Activated CD4-positive, alpha-beta memory T cell treated with anti-CD3 and anti-CD28 coated beads, Interleukin-2, amount 10 ng/mL, durations not matched to agents 7 days and 5 days (primary cell): ENCODE data around the gene COPS9. TPM values are rescaled to one million over a fixed set of nuclear protein-coding genes. Genes with fewer than 3 reads are reported as not detected.

Experiments used
- CTCF ChIA-PET: fragments of 350-600 bp; sonication (Branson Sonifier 250); formaldehyde crosslinking; loops from one replicate; lab custom pipeline; 2021; ENCODE audit warnings: antibody characterized with exemption, inconsistent platforms; lab: Charles Lee
- POLR2A ChIA-PET: fragments of 350-600 bp; sonication (Branson Sonifier 250); formaldehyde crosslinking; loops from one replicate; lab custom pipeline; 2021; ENCODE audit warnings: antibody characterized with exemption; lab: Charles Lee
- DNase-seq: peaks from one replicate; pipeline ENCODE4 v3.0.0-alpha.2; 2020
- H3K27ac Mint-ChIP-seq: one replicate; pipeline ENCODE4 v1.8.0; 2021; ENCODE audit warnings: mild to moderate bottlenecking, mixed read lengths
- H3K27me3 Mint-ChIP-seq: one replicate; pipeline ENCODE4 v1.8.0; 2021; ENCODE audit warnings: mixed read lengths
- H3K36me3 Mint-ChIP-seq: one replicate; pipeline ENCODE4 v1.8.0; 2021; ENCODE audit warnings: low read depth, mixed read lengths
- H3K4me1 Mint-ChIP-seq: one replicate; pipeline ENCODE4 v1.8.0; 2021; ENCODE audit warnings: mixed read lengths
- H3K4me3 Mint-ChIP-seq: one replicate; pipeline ENCODE4 v1.8.0; 2021; ENCODE audit warnings: mild to moderate bottlenecking, mixed read lengths
- H3K9me3 Mint-ChIP-seq: one replicate; pipeline ENCODE4 v1.8.0; 2021; ENCODE audit warnings: mixed read lengths
- total RNA-seq, 2 experiments: library from RNA; stranded (reverse); gene quantifications; one replicate each; pipeline ENCODE4 v1.2.3, GENCODE V29; 2021

Gene COPS9
- total RNA-seq, 2 experiments from 2014 or later: 95.5 to 96.2 TPM

DNA sequence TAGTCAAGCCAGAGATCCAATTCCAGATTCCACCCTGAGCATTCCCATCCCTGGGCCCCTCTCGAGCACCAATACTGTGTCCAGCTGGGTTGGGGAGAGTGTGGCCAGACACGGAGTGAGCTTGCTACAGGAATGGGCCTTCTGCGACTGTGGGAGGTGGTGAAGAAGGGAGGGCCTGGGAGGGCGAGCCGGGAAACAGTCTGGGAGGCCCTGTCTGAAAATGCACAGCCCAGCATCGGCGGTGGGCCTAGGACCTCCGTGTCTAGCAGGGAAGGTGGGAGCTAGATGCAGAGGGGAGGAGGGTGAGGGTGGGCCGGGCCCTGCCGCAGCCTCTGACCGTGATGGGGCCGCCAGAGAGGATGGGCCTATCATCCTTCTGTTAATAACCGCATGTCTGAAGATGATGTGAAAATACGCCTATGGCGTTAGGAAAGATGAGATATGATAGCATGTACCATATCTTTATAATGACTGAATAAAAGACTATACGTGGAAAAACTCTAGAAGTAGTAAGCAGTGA, 6.2 kb upstream of the COPS9 start:
- no peaks in the 10 kb centered on the region for H3K27me3 Mint-ChIP-seq
- no peak for DNase-seq
- H3K9me3 Mint-ChIP-seq: peaks cover 5% of the 10 kb centered on the region
- H3K4me3 Mint-ChIP-seq: no peak overlapping the region
- H3K36me3 Mint-ChIP-seq: no peaks in the 10 kb centered on the region
- no peaks in the 10 kb centered on the region for H3K4me1 Mint-ChIP-seq
- no peak overlapping the region for H3K27ac Mint-ChIP-seq
- CTCF ChIA-PET: interaction anchor here (1.0 to 3.2 kb wide), 4 partner anchors 79 to 117 kb away, joined by 3 to 39 read pairs (median 4); partner anchors contain the start of gene NDUFA10
- POLR2A ChIA-PET: no interaction called here

DNA sequence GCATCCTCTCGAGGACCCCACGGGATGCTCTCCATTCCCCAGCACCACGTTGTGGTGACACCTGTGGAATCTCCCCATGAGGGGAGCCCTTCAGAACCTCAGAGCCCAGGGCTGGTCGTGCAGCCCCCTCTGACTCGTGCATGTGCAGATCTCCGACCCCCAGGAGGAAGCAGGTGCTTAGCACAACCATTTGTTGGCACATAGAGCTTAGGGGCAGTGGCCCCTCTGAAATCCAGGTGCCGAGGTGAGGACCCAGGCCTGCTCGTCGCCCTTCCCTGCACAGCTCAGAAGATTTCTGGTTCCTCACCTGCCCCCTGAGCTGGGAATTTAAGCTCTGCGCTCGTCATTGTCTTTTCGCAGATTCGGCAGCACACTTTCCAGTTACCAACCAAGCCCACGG, 5.6 kb upstream of the COPS9 start:
- H3K4me1 Mint-ChIP-seq: peaks cover 5% of the 10 kb centered on the region
- H3K27me3 Mint-ChIP-seq: no peaks in the 10 kb centered on the region
- no peaks in the 10 kb centered on the region for H3K9me3 Mint-ChIP-seq
- H3K4me3 Mint-ChIP-seq: no peak overlapping the region
- ChIA-PET CTCF (interaction anchor here (1.4 to 3.2 kb wide), 2 partner anchors 81 to 82 kb away, joined by 4 to 39 read pairs; no protein-coding TSS in a partner anchor), POLR2A (no interaction called here)
- no peaks in the 10 kb centered on the region for H3K36me3 Mint-ChIP-seq
- no peak overlapping the region for H3K27ac Mint-ChIP-seq
- no peak for DNase-seq

DNA sequence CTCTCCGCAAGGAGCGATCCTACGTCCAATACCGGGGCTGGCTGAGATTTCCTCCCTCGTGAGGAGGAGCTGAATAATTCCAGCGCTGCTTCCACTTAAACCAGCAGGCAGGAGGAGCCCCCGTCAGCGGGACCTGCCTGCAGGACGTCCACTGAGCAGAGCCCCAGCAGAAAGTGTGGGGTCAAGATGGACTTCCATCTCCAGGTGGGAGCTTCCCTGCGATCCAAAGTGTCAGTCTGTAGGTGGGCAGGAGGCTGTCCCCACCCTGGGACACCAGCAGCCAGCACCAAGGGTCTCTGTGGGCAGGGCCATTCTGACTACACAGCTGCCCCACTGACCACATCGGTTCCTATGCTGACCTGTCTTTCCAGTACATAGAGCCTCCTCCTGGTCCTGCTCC, 4.8 kb upstream of the COPS9 start:
- CTCF ChIA-PET: interaction anchor here (0.9 to 1.6 kb wide), 2 partner anchors 77 to 79 kb away, joined by 3 read pairs; no protein-coding TSS in a partner anchor
- POLR2A ChIA-PET: no interaction called here
- H3K4me1 Mint-ChIP-seq: peaks cover 9% of the 10 kb centered on the region
- DNase-seq: no peak
- H3K36me3 Mint-ChIP-seq: no peaks in the 10 kb centered on the region
- no peaks in the 10 kb centered on the region for H3K9me3 Mint-ChIP-seq
- no peak overlapping the region for H3K27ac Mint-ChIP-seq
- H3K4me3 Mint-ChIP-seq: no peak overlapping the region
- no peaks in the 10 kb centered on the region for H3K27me3 Mint-ChIP-seq

DNA sequence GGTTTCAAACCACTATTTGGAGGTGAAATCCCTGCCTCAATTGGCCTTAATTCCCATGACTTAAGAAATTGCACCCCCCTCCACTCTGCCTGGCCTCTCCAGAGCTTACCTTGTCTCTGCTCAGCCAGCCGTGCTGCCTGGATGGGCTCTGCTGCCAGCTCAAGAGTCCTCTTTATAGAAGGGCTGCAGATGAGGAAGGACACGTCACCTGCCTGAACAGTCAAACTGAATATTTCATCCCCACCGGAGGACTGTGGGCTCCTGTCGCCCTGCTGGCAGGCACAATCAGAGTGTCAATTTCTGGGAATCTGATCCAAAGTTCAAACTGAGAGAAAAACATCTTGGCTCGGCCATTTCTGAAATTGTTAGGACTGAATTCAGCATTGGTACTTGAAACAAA, 4.4 kb upstream of the COPS9 start, which contains the start of gene OTOS:
Gene OTOS (minus strand): TSS at position 148 of the 400 bp plus-strand sequence. CDS start 332 bp downstream, outside the sequence.
- Mint-ChIP-seq H3K27me3 (no peaks in the 10 kb centered on the region), H3K4me1 (peaks cover 11% of the 10 kb centered on the region), H3K27ac (no peak within 1 kb of the TSS), H3K4me3 (no peak within 1 kb of the TSS), H3K36me3 (peaks cover 1% of the 10 kb centered on the region), H3K9me3 (no peaks in the 10 kb centered on the region)
- POLR2A ChIA-PET: no interaction called here
- CTCF ChIA-PET: interaction anchor here (0.9 to 1.6 kb wide), 2 partner anchors 77 to 79 kb away, joined by 3 read pairs; no protein-coding TSS in a partner anchor
- no peak for DNase-seq

DNA sequence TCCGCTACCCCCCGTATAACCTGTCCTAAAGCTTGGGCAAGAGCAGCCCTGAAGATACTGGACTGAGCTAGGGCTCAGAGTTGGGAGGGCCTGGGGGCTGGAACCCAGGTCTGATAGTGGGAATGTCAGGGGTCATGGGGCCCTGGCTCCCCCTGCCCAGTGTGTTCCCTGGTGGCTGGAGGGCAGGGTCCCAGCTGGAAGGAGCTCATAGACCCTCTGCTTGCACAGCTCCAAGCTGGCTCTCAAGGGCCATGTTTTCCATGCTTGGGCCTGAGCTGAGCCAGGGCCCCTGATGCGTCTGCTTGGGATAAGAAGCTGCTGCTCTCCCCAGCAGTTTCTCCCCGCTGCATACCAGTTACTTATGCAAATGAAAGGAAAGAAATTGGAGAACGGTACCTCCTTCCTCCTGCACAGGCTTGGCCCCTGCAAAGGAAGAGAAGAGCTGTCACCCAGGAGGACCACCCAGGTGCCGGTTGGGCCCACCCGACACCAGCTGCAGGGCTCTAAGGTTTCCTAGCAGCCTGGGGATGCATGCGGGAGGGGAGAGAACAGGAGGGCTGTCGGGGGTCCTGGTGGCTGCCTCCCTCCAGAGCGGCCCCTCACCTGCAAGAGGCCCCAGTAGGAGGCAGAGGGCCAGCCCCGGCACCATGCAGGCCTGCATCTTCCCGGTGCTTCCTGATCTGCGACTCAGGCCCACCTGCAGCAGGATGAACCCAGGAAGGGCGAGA, 3.7 kb upstream of the COPS9 start:
- H3K9me3 Mint-ChIP-seq: no peaks in the 10 kb centered on the region
- CTCF ChIA-PET: interaction anchor here (0.6 to 1.6 kb wide), 2 partner anchors 76 to 80 kb away, joined by 3 read pairs; no protein-coding TSS in a partner anchor

DNA sequence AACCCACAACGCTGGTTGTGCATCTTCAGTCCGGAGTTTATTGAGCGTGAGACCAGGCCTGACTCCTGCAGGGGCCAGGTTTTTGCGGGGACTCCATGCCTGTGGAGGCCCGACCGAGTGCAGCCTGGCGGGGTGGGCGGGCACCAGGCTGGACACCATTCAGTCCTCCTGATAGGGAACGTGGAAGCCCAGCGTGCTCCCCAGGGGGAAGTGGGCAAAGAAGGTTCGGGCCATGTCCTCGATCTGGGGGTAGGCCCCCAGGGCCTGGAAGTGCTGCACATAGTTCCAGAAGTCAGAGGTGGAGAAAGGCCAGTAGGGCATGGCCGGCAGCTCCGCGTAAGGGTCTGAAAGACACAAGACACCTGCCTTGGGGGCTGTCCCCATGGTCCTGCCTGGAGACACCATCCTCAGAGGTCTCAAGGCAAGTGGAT, 2.9 kb upstream of the COPS9 start:
- DNase-seq: no peak
- CTCF ChIA-PET: no interaction called here
- Mint-ChIP-seq H3K27ac (no peak overlapping the region), H3K36me3 (peaks cover 4% of the 10 kb centered on the region), H3K9me3 (no peaks in the 10 kb centered on the region), H3K4me1 (peaks cover 26% of the 10 kb centered on the region), H3K4me3 (no peak overlapping the region), H3K27me3 (no peaks in the 10 kb centered on the region)
- POLR2A ChIA-PET: no interaction called here

More for the DNA sequence above, 3.7 kb upstream of the COPS9 start:
- no peak overlapping the region for H3K27ac Mint-ChIP-seq
- H3K4me3 Mint-ChIP-seq: no peak overlapping the region
- no peak for DNase-seq
- peaks cover 18% of the 10 kb centered on the region for H3K4me1 Mint-ChIP-seq
- POLR2A ChIA-PET: no interaction called here
- no peaks in the 10 kb centered on the region for H3K27me3 Mint-ChIP-seq
- H3K36me3 Mint-ChIP-seq: peaks cover 4% of the 10 kb centered on the region

DNA sequence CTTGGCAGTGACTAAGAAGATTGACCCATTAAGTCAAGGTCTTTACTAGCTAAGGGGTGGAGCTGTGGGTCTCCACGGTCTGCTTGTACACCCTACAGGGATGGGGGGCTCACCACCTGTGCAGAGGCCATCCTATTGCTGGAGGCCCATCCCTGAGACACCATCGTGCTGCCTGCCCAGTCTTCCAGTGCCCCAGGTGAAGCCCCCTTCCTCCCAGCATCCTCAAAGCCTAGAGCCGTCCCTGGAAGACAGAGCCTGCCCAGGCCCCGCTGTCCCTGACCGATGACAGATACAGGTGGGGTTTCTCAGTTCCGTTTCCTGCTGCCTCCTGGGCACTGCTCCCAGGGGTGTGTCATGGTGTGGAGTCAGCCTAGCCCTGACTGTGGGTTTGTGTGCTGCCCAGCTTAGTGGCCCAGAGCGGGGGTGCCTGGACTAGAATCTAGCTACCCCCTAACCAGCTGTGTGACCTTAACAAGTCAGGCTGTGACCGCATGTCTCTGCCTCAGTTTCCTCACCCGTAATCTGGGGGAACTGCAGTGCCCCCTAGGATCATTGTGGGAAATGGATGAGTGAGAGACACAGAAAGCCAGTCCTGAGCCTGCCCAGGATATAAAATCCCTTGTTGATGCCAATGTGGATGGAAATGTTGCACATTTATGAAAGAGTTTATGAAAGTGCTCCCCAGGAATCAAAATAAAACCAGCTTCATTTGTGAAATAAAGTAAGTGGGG, 2.3 kb upstream of the COPS9 start:
- POLR2A ChIA-PET: no interaction called here
- Mint-ChIP-seq H3K36me3 (peaks cover 11% of the 10 kb centered on the region), H3K27me3 (no peaks in the 10 kb centered on the region), H3K4me1 (peaks cover 29% of the 10 kb centered on the region), H3K4me3 (no peak overlapping the region), H3K27ac (no peak overlapping the region), H3K9me3 (no peaks in the 10 kb centered on the region)
- CTCF ChIA-PET: no interaction called here
- no peak for DNase-seq

DNA sequence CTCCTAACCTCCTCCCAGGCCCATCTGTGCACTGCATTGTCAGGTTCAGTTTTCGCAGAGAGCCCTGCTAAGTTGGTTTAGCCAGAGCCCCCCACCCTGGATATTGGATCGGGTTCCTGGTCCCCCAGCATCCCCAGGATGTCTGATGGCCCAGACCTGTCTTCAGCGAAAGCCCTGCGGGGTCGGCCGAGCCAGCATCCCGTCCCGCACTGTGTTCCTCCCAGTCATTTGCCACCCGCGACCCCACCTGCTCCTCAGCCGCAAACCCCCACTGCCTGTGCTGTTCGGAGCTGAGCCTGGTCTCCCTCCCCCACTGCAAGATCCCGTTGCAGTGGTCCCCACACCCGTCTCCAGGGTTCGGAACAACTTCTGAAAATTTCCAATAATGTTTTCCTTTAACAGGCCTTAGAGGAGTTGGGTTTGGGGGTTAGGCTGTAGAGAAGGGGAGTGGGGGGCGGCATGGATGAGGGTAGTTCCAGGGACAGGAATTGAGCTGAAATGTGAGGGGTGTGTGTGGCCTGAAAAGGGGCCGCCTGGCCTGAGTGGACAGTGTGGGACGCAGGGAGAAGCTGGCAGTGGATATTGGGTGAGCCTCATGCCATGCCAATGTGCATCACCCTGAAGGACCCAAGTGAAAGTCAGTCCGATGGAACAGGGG, 1.6 kb upstream of the COPS9 start:
- H3K4me1 Mint-ChIP-seq: peaks cover 32% of the 10 kb centered on the region
- no peaks in the 10 kb centered on the region for H3K27me3 Mint-ChIP-seq
- H3K9me3 Mint-ChIP-seq: no peaks in the 10 kb centered on the region
- H3K27ac Mint-ChIP-seq: no peak overlapping the region
- DNase-seq: no peak
- no peak overlapping the region for H3K4me3 Mint-ChIP-seq
- POLR2A ChIA-PET: no interaction called here
- CTCF ChIA-PET: no interaction called here
- H3K36me3 Mint-ChIP-seq: peaks cover 16% of the 10 kb centered on the region

DNA sequence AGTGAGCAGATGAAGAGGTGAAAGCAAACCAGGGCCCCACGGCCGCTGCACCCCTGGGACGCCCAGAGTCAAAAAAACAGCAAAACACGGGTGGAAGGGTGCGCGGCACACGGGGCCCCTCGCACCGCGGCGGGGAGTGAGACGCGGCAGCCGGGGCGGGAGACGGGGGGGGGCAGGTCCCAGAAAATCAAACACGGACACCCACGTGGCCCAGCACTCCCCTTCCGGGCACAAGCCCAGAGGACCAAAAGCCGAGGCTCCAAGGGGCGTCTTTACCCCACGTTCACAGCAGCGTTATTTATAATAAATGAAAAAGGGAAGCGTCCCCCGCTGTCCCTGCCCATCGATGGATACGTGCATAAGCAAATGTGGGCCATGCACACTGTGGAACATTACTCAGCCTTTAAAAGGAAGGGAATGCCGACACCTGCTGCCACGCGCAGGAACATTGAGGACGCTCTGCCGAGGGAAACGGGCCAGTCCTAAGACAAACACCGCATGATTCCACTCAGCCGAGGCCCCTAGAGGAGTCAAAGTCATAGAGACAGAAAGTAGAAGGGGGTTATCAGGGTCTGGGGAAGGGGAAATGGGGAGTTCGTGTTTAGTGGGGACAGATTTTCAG, 677 bp upstream of the COPS9 start:
- DNase-seq: no peak
- Mint-ChIP-seq H3K4me3 (peak overlapping the region; percentile 90), H3K27ac (peak overlapping the region; percentile 70), H3K9me3 (no peaks in the 10 kb centered on the region), H3K4me1 (peaks cover 32% of the 10 kb centered on the region), H3K36me3 (peaks cover 24% of the 10 kb centered on the region), H3K27me3 (no peaks in the 10 kb centered on the region)
- ChIA-PET POLR2A (no interaction called here), CTCF (no interaction called here)

DNA sequence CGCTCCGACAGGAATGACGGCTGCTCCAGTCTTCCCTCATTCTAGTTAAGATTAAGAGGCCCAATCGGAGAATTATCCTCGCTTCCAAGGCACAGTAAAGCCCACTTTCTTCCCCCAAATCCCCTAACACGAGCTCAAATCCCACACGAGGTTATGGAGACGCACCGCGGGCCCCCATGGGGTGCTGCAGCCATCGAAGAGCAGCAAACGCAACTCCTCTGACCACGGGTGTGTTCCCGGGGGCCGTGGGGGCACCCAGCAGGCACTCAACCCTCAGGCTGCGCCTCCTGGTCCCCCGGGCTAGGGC, 446 bp downstream of the COPS9 start:
- H3K9me3 Mint-ChIP-seq: no peaks in the 10 kb centered on the region
- POLR2A ChIA-PET: interaction anchor here (0.9 to 1.2 kb wide), 3 partner anchors 8 to 110 kb away, joined by 3 read pairs; partner anchors contain the start of gene NDUFA10
- peak overlapping the region; percentile 90 for H3K4me3 Mint-ChIP-seq
- DNase-seq: no peak
- H3K4me1 Mint-ChIP-seq: peaks cover 32% of the 10 kb centered on the region
- H3K27ac Mint-ChIP-seq: peak overlapping the region; percentile 67
- H3K36me3 Mint-ChIP-seq: peaks cover 32% of the 10 kb centered on the region
- H3K27me3 Mint-ChIP-seq: no peaks in the 10 kb centered on the region
- CTCF ChIA-PET: no interaction called here

DNA sequence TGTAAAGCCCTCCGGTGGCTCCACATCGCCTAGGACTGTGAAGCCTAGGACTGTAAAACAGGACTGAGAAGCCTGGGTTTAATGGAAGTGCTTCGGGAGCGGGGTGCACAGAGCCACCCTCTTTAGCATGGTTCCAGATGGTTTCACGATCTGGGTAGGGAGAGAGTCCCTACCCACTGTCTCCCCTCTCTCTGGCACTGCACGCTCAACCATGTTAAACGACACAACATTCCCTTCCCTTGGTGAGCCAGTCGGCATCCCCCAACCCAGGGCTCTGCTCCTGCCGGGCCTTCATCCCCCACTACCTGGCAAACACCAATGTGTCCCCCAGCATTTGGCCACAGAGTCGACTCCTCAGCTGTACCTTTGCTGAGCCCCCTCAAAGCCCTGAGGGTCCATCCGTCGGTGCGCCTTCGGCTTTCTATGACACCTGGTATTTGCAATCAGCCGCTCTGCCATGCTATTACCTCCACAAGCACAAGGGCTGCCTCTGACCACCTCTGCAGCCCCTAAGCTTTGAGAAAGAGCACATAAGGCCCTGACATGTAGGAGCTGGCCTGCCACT, 1.1 kb downstream of the COPS9 start:
- peak overlapping the region; percentile 90 for H3K4me3 Mint-ChIP-seq
- DNase-seq: no peak
- ChIA-PET CTCF (no interaction called here), POLR2A (interaction anchor here (0.9 to 1.2 kb wide), 3 partner anchors 9 to 110 kb away, joined by 3 read pairs; partner anchors contain the start of gene NDUFA10)
- peak overlapping the region; percentile 67 for H3K27ac Mint-ChIP-seq
- H3K4me1 Mint-ChIP-seq: peaks cover 32% of the 10 kb centered on the region
- peaks cover 38% of the 10 kb centered on the region for H3K36me3 Mint-ChIP-seq
- H3K27me3 Mint-ChIP-seq: no peaks in the 10 kb centered on the region
- no peaks in the 10 kb centered on the region for H3K9me3 Mint-ChIP-seq

DNA sequence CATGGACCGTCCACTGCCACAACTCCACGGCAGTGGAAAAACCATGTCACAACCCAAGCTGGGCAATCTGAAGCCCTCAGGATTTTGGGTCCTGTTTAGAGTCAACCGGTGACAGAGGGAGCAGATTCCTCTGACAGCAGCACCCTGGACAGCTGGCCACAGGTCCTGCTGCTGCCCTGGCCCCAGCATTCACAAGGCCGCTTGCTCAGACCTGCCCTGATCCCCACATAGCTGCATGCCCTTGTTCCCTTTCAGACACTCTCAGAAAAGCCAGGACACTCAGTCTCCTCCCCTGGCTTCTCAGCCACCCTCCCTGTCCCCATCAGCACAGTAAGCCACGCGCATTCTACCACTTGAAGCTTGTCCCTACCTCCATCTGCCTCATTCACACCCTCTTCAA, 1.6 kb downstream of the COPS9 start:
- no peaks in the 10 kb centered on the region for H3K9me3 Mint-ChIP-seq
- no peaks in the 10 kb centered on the region for H3K27me3 Mint-ChIP-seq
- no peak for DNase-seq
- CTCF ChIA-PET: no interaction called here
- H3K4me3 Mint-ChIP-seq: peak overlapping the region; percentile 90
- POLR2A ChIA-PET: interaction anchor here (1.1 to 1.2 kb wide), 2 partner anchors 12 to 109 kb away, joined by 3 read pairs; partner anchors contain the start of gene NDUFA10
- H3K4me1 Mint-ChIP-seq: peaks cover 32% of the 10 kb centered on the region
- H3K27ac Mint-ChIP-seq: no peak overlapping the region
- H3K36me3 Mint-ChIP-seq: peaks cover 43% of the 10 kb centered on the region
